Urothelium cell line (cell line): Measurements from ENCODE around the gene CCR2.

Experiments used
- DNase-seq: peaks from one replicate; pipeline ENCODE4 v3.0.0; 2011; ENCODE audit warnings: low spot score, mixed read lengths
- FAIRE-seq: peaks from 2 replicates; lab custom pipeline; 2011; peaks lifted over from hg19 to GRCh38; lab: Jason Lieb, UNC

CCR2 gene

GRCh38 chr3:46353090-46353489 lies 821 bp upstream of the CCR2 start:
- no peak for DNase-seq
- FAIRE-seq, result no peak

- DNase-seq (no peak), FAIRE-seq (no peak)
These were observed 567 bp downstream of the CCR2 start for GRCh38 chr3:46354478-46354877.

- FAIRE-seq (no peak), DNase-seq (no peak)
These were observed 1.1 kb downstream of the CCR2 start for GRCh38 chr3:46354984-46355383.

- DNase-seq, result no peak
- FAIRE-seq, result no peak
These were observed 2.4 kb downstream of the CCR2 start for GRCh38 chr3:46356276-46356675.

GRCh38 chr3:46356909-46357308 lies 3.0 kb downstream of the CCR2 start:
- FAIRE-seq, result no peak
- DNase-seq, result no peak

GRCh38 chr3:46358466-46358865 lies 4.6 kb downstream of the CCR2 start:
- FAIRE-seq, result no peak
- DNase-seq, result no peak

- FAIRE-seq, result peak; percentile 80
- no peak for DNase-seq
These were observed 6.0 kb downstream of the CCR2 start for GRCh38 chr3:46359733-46360493.

GRCh38 chr3:46360907-46361306 lies 7.0 kb downstream of the CCR2 start:
- no peak for DNase-seq
- peak; percentile 90 for FAIRE-seq

- DNase-seq (peak; percentile 73), FAIRE-seq (no peak)
These were observed 7.7 kb downstream of the CCR2 start for GRCh38 chr3:46361408-46362283.

- DNase-seq (no peak), FAIRE-seq (no peak)
These were observed 11.1 kb downstream of the CCR2 start for GRCh38 chr3:46365041-46365440.

- peak; percentile 32 for FAIRE-seq
These were observed 12.0 kb downstream of the CCR2 start for GRCh38 chr3:46365737-46366524.

GRCh38 chr3:46367811-46368210 lies 13.9 kb downstream of the CCR2 start:
- FAIRE-seq (no peak), DNase-seq (no peak)

More at GRCh38 chr3:46365737-46366524, 12.0 kb downstream of the CCR2 start:
- no peak for DNase-seq

GRCh38 chr3:46368569-46368968 lies 14.7 kb downstream of the CCR2 start:
- no peak for FAIRE-seq
- DNase-seq, result no peak

GRCh38 chr3:46369151-46369550 lies 15.2 kb downstream of the CCR2 start:
- DNase-seq (no peak), FAIRE-seq (no peak)

- no peak for FAIRE-seq
- DNase-seq, result no peak
These were observed 15.8 kb downstream of the CCR2 start for GRCh38 chr3:46369675-46370132.

- FAIRE-seq, result no peak
- DNase-seq, result no peak
These were observed 17.1 kb downstream of the CCR2 start, which contains the start of gene CCR5 for GRCh38 chr3:46370839-46371518. TSS of gene CCR5 (plus strand) at chr3:46370946. CDS start at chr3:46372903, 1,957 bp downstream.

- FAIRE-seq, result no peak
- no peak for DNase-seq
These were observed 17.8 kb downstream of the CCR2 start for GRCh38 chr3:46371519-46372340.

GRCh38 chr3:46372492-46373359 lies 18.8 kb downstream of the CCR2 start:
- no peak for FAIRE-seq

GRCh38 chr3:46374755-46375154 lies 20.8 kb downstream of the CCR2 start:
- peak; percentile 88 for FAIRE-seq

More at GRCh38 chr3:46372492-46373359, 18.8 kb downstream of the CCR2 start:
- DNase-seq, result peak; percentile 47

More at GRCh38 chr3:46374755-46375154, 20.8 kb downstream of the CCR2 start:
- DNase-seq, result no peak
